GM23338 (cell line): ENCODE data around the gene DRD2. TPM values are rescaled to one million over a fixed set of nuclear protein-coding genes. Genes with fewer than 3 reads are reported as not detected.

Experiments
- ATAC-seq: fragments of 200-7000 bp; cut with Tn5 transposase; 3 replicates; pipeline ENCODE4 v1.9.1; 2020
- DNase-seq: peaks from one replicate; pipeline ENCODE4 v3.0.0-alpha.2; 2015; ENCODE audit warnings: low spot score
- H2AFZ ChIP-seq: fragments of 200-600 bp; sonication (generic); 2 replicates; pipeline ENCODE4 v1.8.0; 2016; ENCODE audit warnings: antibody characterized with exemption, mild to moderate bottlenecking, moderate library complexity
- H3F3A ChIP-seq: fragments of 200-600 bp; sonication (generic); replicated peaks from 2 replicates; pipeline ENCODE4 v1.8.0; 2017; ENCODE audit warnings: antibody characterized with exemption, mixed run types, low read depth
- H3K27ac ChIP-seq: fragments of 200-600 bp; sonication (generic); 2 replicates; pipeline ENCODE4 v1.6.1; 2016; ENCODE audit warnings: low read depth
- H3K27me3 ChIP-seq: fragments of 200-600 bp; sonication (generic); 2 replicates; pipeline ENCODE4 v1.8.0; 2016; ENCODE audit warnings: mild to moderate bottlenecking, mixed run types, moderate library complexity; ENCODE audit not compliant: insufficient read depth
- H3K36me3 ChIP-seq: fragments of 200-600 bp; sonication (generic); 2 replicates; pipeline ENCODE4 v1.8.0; 2016; ENCODE audit warnings: mild to moderate bottlenecking; ENCODE audit not compliant: insufficient read depth
- H3K4me1 ChIP-seq: fragments of 200-600 bp; sonication (generic); 2 replicates; pipeline ENCODE4 v1.8.0; 2016; ENCODE audit warnings: mild to moderate bottlenecking, moderate library complexity; ENCODE audit not compliant: insufficient read depth
- H3K4me2 ChIP-seq: fragments of 200-600 bp; sonication (generic); 2 replicates; pipeline ENCODE4 v1.7.1; 2017; ENCODE audit warnings: mixed run types
- H3K4me3 ChIP-seq: fragments of 200-600 bp; sonication (generic); 2 replicates; pipeline ENCODE4 v1.6.1; 2016; ENCODE audit warnings: mixed run types
- H3K79me2 ChIP-seq: fragments of 200-600 bp; sonication (generic); replicated peaks from 2 replicates; pipeline ENCODE4 v1.8.0; 2017; ENCODE audit warnings: mild to moderate bottlenecking; ENCODE audit not compliant: insufficient read depth
- H3K9me2 ChIP-seq: fragments of 200-600 bp; sonication (generic); 2 replicates; pipeline ENCODE4 v1.8.0; 2017; ENCODE audit not compliant: insufficient read depth
- H4K20me1 ChIP-seq: fragments of 200-600 bp; sonication (generic); replicated peaks from 2 replicates; pipeline ENCODE4 v1.8.0; 2017; ENCODE audit warnings: mild to moderate bottlenecking; ENCODE audit not compliant: insufficient read depth
- H3K27ac Mint-ChIP-seq: 2 replicates; pipeline ENCODE4 v1.8.0; 2020; ENCODE audit warnings: inconsistent platforms, mild to moderate bottlenecking, moderate library complexity, mixed read lengths
- H3K27me3 Mint-ChIP-seq: 3 replicates; pipeline ENCODE4 v1.8.0; 2022; ENCODE audit warnings: low read depth, mild to moderate bottlenecking, moderate library complexity, mixed read lengths, inconsistent platforms; ENCODE audit not compliant: insufficient read depth, poor library complexity
- H3K36me3 Mint-ChIP-seq: 3 replicates; pipeline ENCODE4 v1.8.0; 2021; ENCODE audit warnings: low read depth, mild to moderate bottlenecking, inconsistent platforms, moderate library complexity, mixed read lengths
- H3K4me1 Mint-ChIP-seq: 3 replicates; pipeline ENCODE4 v1.8.0; 2020; ENCODE audit warnings: mild to moderate bottlenecking, inconsistent platforms, mixed read lengths
- H3K4me3 Mint-ChIP-seq: 3 replicates; pipeline ENCODE4 v1.8.0; 2021; ENCODE audit warnings: moderate library complexity, mild to moderate bottlenecking, inconsistent platforms, mixed read lengths
- H3K9me3 Mint-ChIP-seq: 3 replicates; pipeline ENCODE4 v1.8.0; 2020; ENCODE audit warnings: moderate library complexity, mild to moderate bottlenecking, inconsistent platforms, mixed read lengths
- CREB1 ChIP-seq: fragments of 250-450 bp; sonication (Bioruptor Pico); IDR thresholded peaks from 2 replicates; pipeline ENCODE4 v1.5.0; 2020; ENCODE audit warnings: low read depth, mild to moderate bottlenecking, moderate library complexity
- EZH2 ChIP-seq: fragments of 200-600 bp; sonication (generic); IDR thresholded peaks from one replicate; pipeline ENCODE4 v1.8.0; 2017; ENCODE audit warnings: antibody characterized with exemption, mild to moderate bottlenecking, low read depth; ENCODE audit not compliant: unreplicated experiment
- EZH2phosphoT487 ChIP-seq: fragments of 200-600 bp; sonication (generic); IDR thresholded peaks from one replicate; pipeline ENCODE4 v1.8.1; 2018; ENCODE audit warnings: antibody characterized with exemption; ENCODE audit not compliant: unreplicated experiment
- JUNB ChIP-seq: IDR thresholded peaks from one replicate; pipeline ENCODE4 v1.6.1; 2016; ENCODE audit warnings: antibody characterized with exemption; ENCODE audit not compliant: unreplicated experiment
- POLR2AphosphoS5 ChIP-seq: IDR thresholded peaks from 2 replicates; pipeline ENCODE4 v1.6.1; 2016; ENCODE audit warnings: antibody characterized with exemption, low read depth
- STAT1 ChIP-seq: IDR thresholded peaks from one replicate; pipeline ENCODE4 v1.6.1; 2016; ENCODE audit warnings: antibody characterized with exemption; ENCODE audit not compliant: unreplicated experiment
- ZNF331 ChIP-seq: fragments of 250-450 bp; sonication (Bioruptor Pico); IDR thresholded peaks from 2 replicates; pipeline ENCODE4 v1.5.0; 2020; ENCODE audit warnings: low read depth, mild to moderate bottlenecking, moderate library complexity
- polyA plus RNA-seq: library from polyadenylated mRNA; unstranded; fragments of >200 nt; fragmentation: Nextera tagmentation; extraction: Ambion mirVana; gene quantifications from 2 replicates; pipeline ENCODE4 v1.2.1, GENCODE V29; 2016
- total RNA-seq: library from RNA; depleted of rRNA; stranded (reverse); fragments of >200 nt; shearing (Covaris generic); gene quantifications from 2 replicates; pipeline ENCODE4 v1.2.3, GENCODE V29; 2014
- TF ChIP-seq, protein P1 (sequence below): IDR thresholded peaks from one replicate; pipeline ENCODE4 v1.6.1; 2018; ENCODE audit warnings: antibody characterized with exemption; ENCODE audit not compliant: unreplicated experiment
- TF ChIP-seq, protein P2 (sequence below): IDR thresholded peaks from 2 replicates; pipeline ENCODE4 v1.6.1; 2016; ENCODE audit warnings: antibody characterized with exemption
- TF ChIP-seq, protein P3 (sequence below): fragments of 250-450 bp; sonication (Bioruptor Pico); IDR thresholded peaks from 2 replicates; pipeline ENCODE4 v1.5.0; 2020; ENCODE audit warnings: mild to moderate bottlenecking, moderate library complexity

DRD2 gene
- total and polyA plus RNA-seq, 2 experiments from 2014 or later: 0.21 to 0.66 TPM

DNA sequence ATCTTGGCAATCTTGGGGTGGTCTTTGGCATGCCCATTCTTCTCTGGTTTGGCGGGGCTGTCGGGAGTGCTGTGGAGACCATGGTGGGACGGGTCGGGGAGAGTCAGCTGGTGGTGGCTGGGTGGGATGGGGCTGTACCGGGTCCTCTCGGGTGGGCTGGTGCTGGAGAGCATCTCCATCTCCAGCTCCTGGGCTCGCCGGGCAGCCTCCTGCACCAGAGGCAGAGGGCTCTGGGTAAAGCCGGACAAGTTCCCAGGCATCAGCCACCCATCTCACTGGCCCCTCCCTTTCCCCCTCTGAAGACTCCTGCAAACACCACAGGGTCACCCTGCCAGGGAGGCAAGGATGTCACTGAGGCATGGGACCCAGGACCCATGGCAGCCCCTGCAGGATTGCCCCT lies 62.5 kb downstream of the DRD2 start:
- Mint-ChIP-seq H3K4me3 (no peak overlapping the region), H3K27me3 (peaks cover 6% of the 10 kb centered on the region), H3K36me3 (no peaks in the 10 kb centered on the region; the same call in 2 of the 3 replicates), H3K27ac (no peak overlapping the region), H3K4me1 (no peaks in the 10 kb centered on the region), H3K9me3 (no peaks in the 10 kb centered on the region; the same call in 2 of the 3 replicates)
- ATAC-seq (no peak), DNase-seq (no peak)
- Histone ChIP-seq H3K79me2 (no peaks in the 10 kb centered on the region), H3F3A (no peaks in the 10 kb centered on the region), H3K4me3 (no peak overlapping the region), H3K36me3 (no peaks in the 10 kb centered on the region), H3K27ac (no peak overlapping the region), H3K9me2 (no peaks in the 10 kb centered on the region), H3K4me1 (no peaks in the 10 kb centered on the region), H3K27me3 (no peaks in the 10 kb centered on the region), H2AFZ (no peak overlapping the region), H3K4me2 (no peak overlapping the region), H4K20me1 (no peaks in the 10 kb centered on the region)
- TF ChIP-seq POLR2AphosphoS5 (no peak), CREB1 (no peak), ZNF331 (CRISPR knock-in tag) (no peak), EZH2phosphoT487 (no peak), STAT1 (no peak), EZH2 (no peak), JUNB (no peak)
- TF ChIP-seq, protein P1, sequence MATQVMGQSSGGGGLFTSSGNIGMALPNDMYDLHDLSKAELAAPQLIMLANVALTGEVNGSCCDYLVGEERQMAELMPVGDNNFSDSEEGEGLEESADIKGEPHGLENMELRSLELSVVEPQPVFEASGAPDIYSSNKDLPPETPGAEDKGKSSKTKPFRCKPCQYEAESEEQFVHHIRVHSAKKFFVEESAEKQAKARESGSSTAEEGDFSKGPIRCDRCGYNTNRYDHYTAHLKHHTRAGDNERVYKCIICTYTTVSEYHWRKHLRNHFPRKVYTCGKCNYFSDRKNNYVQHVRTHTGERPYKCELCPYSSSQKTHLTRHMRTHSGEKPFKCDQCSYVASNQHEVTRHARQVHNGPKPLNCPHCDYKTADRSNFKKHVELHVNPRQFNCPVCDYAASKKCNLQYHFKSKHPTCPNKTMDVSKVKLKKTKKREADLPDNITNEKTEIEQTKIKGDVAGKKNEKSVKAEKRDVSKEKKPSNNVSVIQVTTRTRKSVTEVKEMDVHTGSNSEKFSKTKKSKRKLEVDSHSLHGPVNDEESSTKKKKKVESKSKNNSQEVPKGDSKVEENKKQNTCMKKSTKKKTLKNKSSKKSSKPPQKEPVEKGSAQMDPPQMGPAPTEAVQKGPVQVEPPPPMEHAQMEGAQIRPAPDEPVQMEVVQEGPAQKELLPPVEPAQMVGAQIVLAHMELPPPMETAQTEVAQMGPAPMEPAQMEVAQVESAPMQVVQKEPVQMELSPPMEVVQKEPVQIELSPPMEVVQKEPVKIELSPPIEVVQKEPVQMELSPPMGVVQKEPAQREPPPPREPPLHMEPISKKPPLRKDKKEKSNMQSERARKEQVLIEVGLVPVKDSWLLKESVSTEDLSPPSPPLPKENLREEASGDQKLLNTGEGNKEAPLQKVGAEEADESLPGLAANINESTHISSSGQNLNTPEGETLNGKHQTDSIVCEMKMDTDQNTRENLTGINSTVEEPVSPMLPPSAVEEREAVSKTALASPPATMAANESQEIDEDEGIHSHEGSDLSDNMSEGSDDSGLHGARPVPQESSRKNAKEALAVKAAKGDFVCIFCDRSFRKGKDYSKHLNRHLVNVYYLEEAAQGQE: no peak
- TF ChIP-seq, protein P2, sequence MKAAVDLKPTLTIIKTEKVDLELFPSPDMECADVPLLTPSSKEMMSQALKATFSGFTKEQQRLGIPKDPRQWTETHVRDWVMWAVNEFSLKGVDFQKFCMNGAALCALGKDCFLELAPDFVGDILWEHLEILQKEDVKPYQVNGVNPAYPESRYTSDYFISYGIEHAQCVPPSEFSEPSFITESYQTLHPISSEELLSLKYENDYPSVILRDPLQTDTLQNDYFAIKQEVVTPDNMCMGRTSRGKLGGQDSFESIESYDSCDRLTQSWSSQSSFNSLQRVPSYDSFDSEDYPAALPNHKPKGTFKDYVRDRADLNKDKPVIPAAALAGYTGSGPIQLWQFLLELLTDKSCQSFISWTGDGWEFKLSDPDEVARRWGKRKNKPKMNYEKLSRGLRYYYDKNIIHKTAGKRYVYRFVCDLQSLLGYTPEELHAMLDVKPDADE: no peak
- TF ChIP-seq, protein P3, sequence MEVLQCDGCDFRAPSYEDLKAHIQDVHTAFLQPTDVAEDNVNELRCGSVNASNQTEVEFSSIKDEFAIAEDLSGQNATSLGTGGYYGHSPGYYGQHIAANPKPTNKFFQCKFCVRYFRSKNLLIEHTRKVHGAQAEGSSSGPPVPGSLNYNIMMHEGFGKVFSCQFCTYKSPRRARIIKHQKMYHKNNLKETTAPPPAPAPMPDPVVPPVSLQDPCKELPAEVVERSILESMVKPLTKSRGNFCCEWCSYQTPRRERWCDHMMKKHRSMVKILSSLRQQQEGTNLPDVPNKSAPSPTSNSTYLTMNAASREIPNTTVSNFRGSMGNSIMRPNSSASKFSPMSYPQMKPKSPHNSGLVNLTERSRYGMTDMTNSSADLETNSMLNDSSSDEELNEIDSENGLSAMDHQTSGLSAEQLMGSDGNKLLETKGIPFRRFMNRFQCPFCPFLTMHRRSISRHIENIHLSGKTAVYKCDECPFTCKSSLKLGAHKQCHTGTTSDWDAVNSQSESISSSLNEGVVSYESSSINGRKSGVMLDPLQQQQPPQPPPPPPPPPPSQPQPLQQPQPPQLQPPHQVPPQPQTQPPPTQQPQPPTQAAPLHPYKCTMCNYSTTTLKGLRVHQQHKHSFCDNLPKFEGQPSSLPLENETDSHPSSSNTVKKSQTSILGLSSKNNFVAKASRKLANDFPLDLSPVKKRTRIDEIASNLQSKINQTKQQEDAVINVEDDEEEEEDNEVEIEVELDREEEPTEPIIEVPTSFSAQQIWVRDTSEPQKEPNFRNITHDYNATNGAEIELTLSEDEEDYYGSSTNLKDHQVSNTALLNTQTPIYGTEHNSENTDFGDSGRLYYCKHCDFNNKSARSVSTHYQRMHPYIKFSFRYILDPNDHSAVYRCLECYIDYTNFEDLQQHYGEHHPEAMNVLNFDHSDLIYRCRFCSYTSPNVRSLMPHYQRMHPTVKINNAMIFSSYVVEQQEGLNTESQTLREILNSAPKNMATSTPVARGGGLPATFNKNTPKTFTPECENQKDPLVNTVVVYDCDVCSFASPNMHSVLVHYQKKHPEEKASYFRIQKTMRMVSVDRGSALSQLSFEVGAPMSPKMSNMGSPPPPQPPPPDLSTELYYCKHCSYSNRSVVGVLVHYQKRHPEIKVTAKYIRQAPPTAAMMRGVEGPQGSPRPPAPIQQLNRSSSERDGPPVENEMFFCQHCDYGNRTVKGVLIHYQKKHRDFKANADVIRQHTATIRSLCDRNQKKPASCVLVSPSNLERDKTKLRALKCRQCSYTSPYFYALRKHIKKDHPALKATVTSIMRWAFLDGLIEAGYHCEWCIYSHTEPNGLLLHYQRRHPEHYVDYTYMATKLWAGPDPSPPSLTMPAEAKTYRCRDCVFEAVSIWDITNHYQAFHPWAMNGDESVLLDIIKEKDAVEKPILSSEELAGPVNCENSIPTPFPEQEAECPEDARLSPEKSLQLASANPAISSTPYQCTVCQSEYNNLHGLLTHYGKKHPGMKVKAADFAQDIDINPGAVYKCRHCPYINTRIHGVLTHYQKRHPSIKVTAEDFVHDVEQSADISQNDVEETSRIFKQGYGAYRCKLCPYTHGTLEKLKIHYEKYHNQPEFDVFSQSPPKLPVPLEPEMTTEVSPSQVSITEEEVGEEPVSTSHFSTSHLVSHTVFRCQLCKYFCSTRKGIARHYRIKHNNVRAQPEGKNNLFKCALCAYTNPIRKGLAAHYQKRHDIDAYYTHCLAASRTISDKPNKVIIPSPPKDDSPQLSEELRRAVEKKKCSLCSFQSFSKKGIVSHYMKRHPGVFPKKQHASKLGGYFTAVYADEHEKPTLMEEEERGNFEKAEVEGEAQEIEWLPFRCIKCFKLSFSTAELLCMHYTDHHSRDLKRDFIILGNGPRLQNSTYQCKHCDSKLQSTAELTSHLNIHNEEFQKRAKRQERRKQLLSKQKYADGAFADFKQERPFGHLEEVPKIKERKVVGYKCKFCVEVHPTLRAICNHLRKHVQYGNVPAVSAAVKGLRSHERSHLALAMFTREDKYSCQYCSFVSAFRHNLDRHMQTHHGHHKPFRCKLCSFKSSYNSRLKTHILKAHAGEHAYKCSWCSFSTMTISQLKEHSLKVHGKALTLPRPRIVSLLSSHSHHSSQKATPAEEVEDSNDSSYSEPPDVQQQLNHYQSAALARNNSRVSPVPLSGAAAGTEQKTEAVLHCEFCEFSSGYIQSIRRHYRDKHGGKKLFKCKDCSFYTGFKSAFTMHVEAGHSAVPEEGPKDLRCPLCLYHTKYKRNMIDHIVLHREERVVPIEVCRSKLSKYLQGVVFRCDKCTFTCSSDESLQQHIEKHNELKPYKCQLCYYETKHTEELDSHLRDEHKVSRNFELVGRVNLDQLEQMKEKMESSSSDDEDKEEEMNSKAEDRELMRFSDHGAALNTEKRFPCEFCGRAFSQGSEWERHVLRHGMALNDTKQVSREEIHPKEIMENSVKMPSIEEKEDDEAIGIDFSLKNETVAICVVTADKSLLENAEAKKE (CRISPR knock-in tag): no peak
